HL-60 (cell line): ENCODE measurements around the gene SLC25A51.

Experiments used
- DNase-seq, 2 experiments: peaks; one replicate each; pipeline ENCODE4 v3.0.0-alpha.2; 2010 to 2020; ENCODE audit warnings: low read depth in 1 of 2, low spot score in 1 of 2
- H3K27ac ChIP-seq: fragments of 250-450 bp; sonication (Bioruptor Pico); replicated peaks from 2 replicates; pipeline ENCODE4 v1.5.1; 2020; ENCODE audit warnings: mild to moderate bottlenecking, moderate library complexity
- H3K27me3 ChIP-seq: fragments of 250-450 bp; sonication (Bioruptor Pico); 2 replicates; pipeline ENCODE4 v1.5.1; 2021; ENCODE audit warnings: mild to moderate bottlenecking, moderate library complexity; ENCODE audit not compliant: insufficient read depth, poor library complexity, severe bottlenecking
- H3K4me3 ChIP-seq: replicated peaks from 2 replicates; pipeline ENCODE4 v1.5.1; 2011; ENCODE audit warnings: mild to moderate bottlenecking, control low read depth, low read length; ENCODE audit not compliant: insufficient read depth
- GABPA ChIP-seq: IDR thresholded peaks from 2 replicates; pipeline ENCODE4 v1.6.1; 2012; ENCODE audit warnings: low read depth
- POLR2AphosphoS5 ChIP-seq: IDR thresholded peaks from 2 replicates; pipeline ENCODE4 v1.6.1; 2012; ENCODE audit warnings: low read depth
- REST ChIP-seq: IDR thresholded peaks from 2 replicates; pipeline ENCODE4 v1.6.1; 2012; ENCODE audit warnings: low read depth; ENCODE audit not compliant: insufficient replicate concordance
- SPI1 ChIP-seq: IDR thresholded peaks from 2 replicates; pipeline ENCODE4 v1.6.1; 2012; ENCODE audit warnings: low read depth, mild to moderate bottlenecking, borderline replicate concordance
- TF ChIP-seq, protein P1 (sequence below): IDR thresholded peaks from one replicate; pipeline ENCODE4 v1.5.1; 2011; ENCODE audit warnings: low read length, control low read depth, inconsistent platforms; ENCODE audit not compliant: insufficient read depth

The SLC25A51 gene

DNA sequence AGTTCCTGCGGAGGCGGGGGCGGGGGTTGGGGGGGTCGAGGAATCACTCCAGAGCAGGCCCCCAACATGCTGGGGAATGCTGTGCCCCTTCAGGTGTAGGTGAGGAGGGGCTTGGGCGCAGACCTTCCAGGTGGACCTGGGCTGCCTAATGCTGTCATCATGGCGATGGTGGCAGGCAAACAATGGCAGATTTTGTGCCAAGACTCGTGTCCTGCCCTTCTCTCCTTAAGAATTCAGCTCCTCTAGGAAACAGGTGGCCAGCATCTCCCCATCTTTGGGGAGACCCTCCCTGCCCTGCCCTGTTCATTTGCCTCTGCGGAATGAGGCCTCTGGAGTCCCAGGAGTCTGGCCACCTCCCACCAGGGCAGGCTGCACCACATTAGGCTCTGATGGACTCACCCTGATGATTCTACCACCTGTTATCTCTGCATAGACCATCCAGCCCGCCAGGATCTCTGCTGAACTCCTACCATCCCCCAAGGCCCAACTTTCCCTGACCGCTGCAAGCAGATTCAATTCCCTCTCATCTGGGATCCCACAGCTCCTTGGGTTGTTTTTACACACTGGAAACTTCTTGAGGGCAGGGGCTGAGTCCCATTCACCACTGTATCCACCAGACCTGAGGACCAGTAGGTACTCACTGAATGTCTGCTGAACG is 10.9 kb upstream of the SLC25A51 start:
- DNase-seq: no peak
- no peak for TF ChIP-seq GABPA
- no peak for TF ChIP-seq REST
- no peak for TF ChIP-seq POLR2AphosphoS5
- no peak for TF ChIP-seq SPI1
- H3K27me3 ChIP-seq: no peaks in the 10 kb centered on the region
- no peak overlapping the region for H3K27ac ChIP-seq
- no peak overlapping the region for H3K4me3 ChIP-seq

- Histone ChIP-seq H3K4me3 (no peak overlapping the region), H3K27ac (no peak overlapping the region), H3K27me3 (no peaks in the 10 kb centered on the region)
- TF ChIP-seq, protein P1, sequence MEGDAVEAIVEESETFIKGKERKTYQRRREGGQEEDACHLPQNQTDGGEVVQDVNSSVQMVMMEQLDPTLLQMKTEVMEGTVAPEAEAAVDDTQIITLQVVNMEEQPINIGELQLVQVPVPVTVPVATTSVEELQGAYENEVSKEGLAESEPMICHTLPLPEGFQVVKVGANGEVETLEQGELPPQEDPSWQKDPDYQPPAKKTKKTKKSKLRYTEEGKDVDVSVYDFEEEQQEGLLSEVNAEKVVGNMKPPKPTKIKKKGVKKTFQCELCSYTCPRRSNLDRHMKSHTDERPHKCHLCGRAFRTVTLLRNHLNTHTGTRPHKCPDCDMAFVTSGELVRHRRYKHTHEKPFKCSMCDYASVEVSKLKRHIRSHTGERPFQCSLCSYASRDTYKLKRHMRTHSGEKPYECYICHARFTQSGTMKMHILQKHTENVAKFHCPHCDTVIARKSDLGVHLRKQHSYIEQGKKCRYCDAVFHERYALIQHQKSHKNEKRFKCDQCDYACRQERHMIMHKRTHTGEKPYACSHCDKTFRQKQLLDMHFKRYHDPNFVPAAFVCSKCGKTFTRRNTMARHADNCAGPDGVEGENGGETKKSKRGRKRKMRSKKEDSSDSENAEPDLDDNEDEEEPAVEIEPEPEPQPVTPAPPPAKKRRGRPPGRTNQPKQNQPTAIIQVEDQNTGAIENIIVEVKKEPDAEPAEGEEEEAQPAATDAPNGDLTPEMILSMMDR: no peak
- no peak for TF ChIP-seq POLR2AphosphoS5
- no peak for TF ChIP-seq REST
- no peak for TF ChIP-seq SPI1
- no peak for TF ChIP-seq GABPA
- DNase-seq: no peak
Observed at GRCh38 chr9:37914154-37914551, 10.2 kb upstream of the SLC25A51 start.

DNA sequence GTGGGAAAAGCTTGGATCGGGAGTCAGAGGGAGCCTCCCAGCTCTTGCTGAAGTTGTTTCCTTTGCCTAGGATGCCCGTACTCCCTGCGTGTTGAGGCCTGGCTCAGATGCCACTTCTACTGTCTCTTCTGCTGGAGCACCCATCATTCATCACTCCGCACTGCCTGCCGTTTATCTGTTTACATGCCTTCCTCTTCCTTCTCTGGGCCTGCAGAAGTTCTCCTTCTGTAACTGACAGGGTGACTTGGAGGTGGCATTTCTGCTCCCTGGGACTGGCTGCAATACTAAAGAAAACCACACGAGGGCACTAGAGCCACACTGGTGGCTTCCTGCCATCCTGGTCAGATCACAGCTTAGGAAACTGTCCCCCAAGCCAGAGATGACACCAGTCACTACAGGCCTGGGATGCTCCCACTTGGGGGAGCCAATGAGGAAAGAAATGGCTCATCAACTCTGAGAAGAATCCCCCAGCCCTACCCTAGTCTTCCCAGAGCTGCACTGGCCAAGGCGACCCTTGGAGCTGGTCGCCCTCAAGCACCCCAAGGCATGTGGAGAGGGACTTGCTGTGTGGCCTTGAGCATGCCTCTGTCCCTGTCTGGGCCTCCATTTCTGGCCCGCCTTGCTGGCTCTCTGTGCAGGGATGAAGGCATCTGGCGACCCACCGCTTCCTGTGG is 9.7 kb upstream of the SLC25A51 start:
- TF ChIP-seq SPI1: peak; percentile 65; the same call in 1 of the 2 replicates
- no peak for TF ChIP-seq REST
- TF ChIP-seq GABPA: no peak
- TF ChIP-seq, protein P1: peak; percentile 99
- TF ChIP-seq POLR2AphosphoS5: no peak
- DNase-seq: peak; percentile 91 to 93
- Histone ChIP-seq H3K27ac (peak overlapping the region; percentile 40), H3K27me3 (no peaks in the 10 kb centered on the region), H3K4me3 (no peak overlapping the region)
